OCI-LY3 (cell line): ENCODE measurements around the gene KDM2A.
"Not testable (repeated sequence)": the region's sequence is repeated elsewhere in the genome, so short reads cannot be mapped to it uniquely, and the experiment has no call there.

Experiments
- H2AFZ ChIP-seq: fragments of 200-600, 300-600 bp; shearing (Covaris generic); 2 replicates; pipeline ENCODE4 v1.6.0; 2014; ENCODE audit warnings: antibody characterized with exemption, low read depth, low read length
- H3K27ac ChIP-seq: fragments of 200-600, 300-600 bp; sonication (generic); 2 replicates; pipeline ENCODE4 v1.5.1; 2014; ENCODE audit warnings: mild to moderate bottlenecking, low read length, moderate library complexity, mixed read lengths
- H3K27me3 ChIP-seq: fragments of 200-600, 300-600 bp; sonication (generic); 2 replicates; pipeline ENCODE4 v1.6.1; 2014; ENCODE audit warnings: low read depth, low read length, mixed read lengths
- H3K36me3 ChIP-seq: fragments of 200-600, 300-600 bp; sonication (generic); replicated peaks from 2 replicates; pipeline ENCODE3; 2014; ENCODE audit warnings: low read depth, low read length, mixed read lengths
- H3K4me1 ChIP-seq: fragments of 300-600, 200-600 bp; sonication (generic); 2 replicates; pipeline ENCODE4 v1.6.1; 2014; ENCODE audit warnings: low read length, mixed read lengths
- H3K4me2 ChIP-seq: fragments of 200-600, 300-600 bp; sonication (generic); 2 replicates; pipeline ENCODE4 v1.6.1; 2014; ENCODE audit warnings: low read length, mixed read lengths
- H3K4me3 ChIP-seq: fragments of 300-600, 200-600 bp; sonication (generic); 2 replicates; pipeline ENCODE4 v1.5.1; 2014; ENCODE audit warnings: antibody characterized with exemption, mild to moderate bottlenecking, low read length, moderate library complexity
- H3K79me2 ChIP-seq: fragments of 300-600, 200-600 bp; shearing (Covaris generic); 2 replicates; pipeline ENCODE4 v1.6.1; 2014; ENCODE audit warnings: mild to moderate bottlenecking, low read length, mixed read lengths
- H3K9ac ChIP-seq: fragments of 300-600, 200-600 bp; shearing (Covaris generic); 2 replicates; pipeline ENCODE4 v1.6.0; 2014; ENCODE audit warnings: mild to moderate bottlenecking, low read length, moderate library complexity
- H3K9me3 ChIP-seq: fragments of 200-600, 300-600 bp; shearing (Covaris generic); 2 replicates; pipeline ENCODE4 v1.6.1; 2014; ENCODE audit warnings: low read length, mixed read lengths; ENCODE audit not compliant: insufficient read depth
- H4K20me1 ChIP-seq: fragments of 200-600, 300-600 bp; sonication (generic); 2 replicates; pipeline ENCODE4 v1.6.1; 2016; ENCODE audit warnings: low read length, mixed read lengths; ENCODE audit not compliant: insufficient read depth
- EZH2phosphoT487 ChIP-seq: fragments of 200-600 bp; shearing (Covaris generic); IDR thresholded peaks from 2 replicates; pipeline ENCODE4 v1.6.1; 2018; ENCODE audit warnings: antibody characterized with exemption, mixed run types, low read depth
- TF ChIP-seq, protein P1 (sequence below): fragments of 200-600, 300-600 bp; sonication (generic); IDR thresholded peaks from 2 replicates; pipeline ENCODE4 v1.5.1; 2014; ENCODE audit warnings: antibody characterized with exemption, low read length, low read depth

Gene KDM2A

GRCh38 chr11:67120881-67121710 lies 2.0 kb downstream of the KDM2A start:
- H4K20me1 ChIP-seq: peaks cover 43% of the 10 kb centered on the region
- peaks cover 31% of the 10 kb centered on the region for H3K4me1 ChIP-seq
- peaks cover 85% of the 10 kb centered on the region for H3K79me2 ChIP-seq
- H3K4me2 ChIP-seq: peak overlapping the region; percentile 81
- TF ChIP-seq, protein P1, sequence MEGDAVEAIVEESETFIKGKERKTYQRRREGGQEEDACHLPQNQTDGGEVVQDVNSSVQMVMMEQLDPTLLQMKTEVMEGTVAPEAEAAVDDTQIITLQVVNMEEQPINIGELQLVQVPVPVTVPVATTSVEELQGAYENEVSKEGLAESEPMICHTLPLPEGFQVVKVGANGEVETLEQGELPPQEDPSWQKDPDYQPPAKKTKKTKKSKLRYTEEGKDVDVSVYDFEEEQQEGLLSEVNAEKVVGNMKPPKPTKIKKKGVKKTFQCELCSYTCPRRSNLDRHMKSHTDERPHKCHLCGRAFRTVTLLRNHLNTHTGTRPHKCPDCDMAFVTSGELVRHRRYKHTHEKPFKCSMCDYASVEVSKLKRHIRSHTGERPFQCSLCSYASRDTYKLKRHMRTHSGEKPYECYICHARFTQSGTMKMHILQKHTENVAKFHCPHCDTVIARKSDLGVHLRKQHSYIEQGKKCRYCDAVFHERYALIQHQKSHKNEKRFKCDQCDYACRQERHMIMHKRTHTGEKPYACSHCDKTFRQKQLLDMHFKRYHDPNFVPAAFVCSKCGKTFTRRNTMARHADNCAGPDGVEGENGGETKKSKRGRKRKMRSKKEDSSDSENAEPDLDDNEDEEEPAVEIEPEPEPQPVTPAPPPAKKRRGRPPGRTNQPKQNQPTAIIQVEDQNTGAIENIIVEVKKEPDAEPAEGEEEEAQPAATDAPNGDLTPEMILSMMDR: no peak
- no peak for TF ChIP-seq EZH2phosphoT487
- peak overlapping the region; percentile 84 for H3K4me3 ChIP-seq
- peak overlapping the region; percentile 90 for H3K9ac ChIP-seq
- H3K9me3 ChIP-seq: no peaks in the 10 kb centered on the region
- no peak overlapping the region for H2AFZ ChIP-seq
- H3K27me3 ChIP-seq: no peaks in the 10 kb centered on the region
- H3K27ac ChIP-seq: peak overlapping the region; percentile 90
- peaks cover 29% of the 10 kb centered on the region for H3K36me3 ChIP-seq

- H3K27ac ChIP-seq, H3K4me3 ChIP-seq, H3K9ac ChIP-seq, H3K27me3 ChIP-seq, H3K9me3 ChIP-seq, H2AFZ ChIP-seq, H3K4me2 ChIP-seq: not testable (repeated sequence)
- Histone ChIP-seq H3K4me1 (peaks cover 15% of the 10 kb centered on the region), H3K79me2 (peaks cover 98% of the 10 kb centered on the region), H4K20me1 (peaks cover 69% of the 10 kb centered on the region), H3K36me3 (peaks cover 48% of the 10 kb centered on the region)
Measured at GRCh38 chr11:67123801-67124200, 4.7 kb downstream of the KDM2A start.

GRCh38 chr11:67126243-67126642 lies 7.2 kb downstream of the KDM2A start:
- not testable (repeated sequence) for H3K4me2 ChIP-seq, H3K9me3 ChIP-seq, H2AFZ ChIP-seq, H3K27me3 ChIP-seq, H3K4me3 ChIP-seq, H3K27ac ChIP-seq, H3K9ac ChIP-seq
- H3K36me3 ChIP-seq: peaks cover 53% of the 10 kb centered on the region
- H4K20me1 ChIP-seq: peaks cover 86% of the 10 kb centered on the region
- H3K79me2 ChIP-seq: peaks cover 99% of the 10 kb centered on the region
- H3K4me1 ChIP-seq: peaks cover 15% of the 10 kb centered on the region

DNA sequence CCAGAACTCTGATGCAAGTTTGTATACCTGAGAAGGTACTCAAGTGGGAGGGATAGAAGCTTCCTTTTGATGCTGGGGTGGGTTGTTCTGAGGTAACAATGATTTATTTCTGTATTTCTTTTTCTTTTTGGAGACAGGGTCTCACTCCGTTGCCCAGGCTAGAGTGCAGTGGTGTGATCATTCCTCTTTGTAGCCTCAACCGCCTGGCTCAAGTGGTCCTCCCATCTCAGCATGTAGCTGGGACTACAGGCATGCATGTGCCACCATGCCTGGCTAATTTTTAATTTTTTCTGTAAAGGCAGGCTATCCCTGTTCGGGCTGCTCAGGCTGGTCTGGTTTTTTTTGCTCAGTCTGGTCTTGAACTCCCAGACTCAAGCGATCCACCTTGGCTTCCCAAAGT lies 7.9 kb downstream of the KDM2A start:
- Histone ChIP-seq H3K4me1 (peaks cover 13% of the 10 kb centered on the region), H3K4me3 (no peak overlapping the region), H4K20me1 (peaks cover 86% of the 10 kb centered on the region), H3K79me2 (peaks cover 99% of the 10 kb centered on the region), H3K27me3 (no peaks in the 10 kb centered on the region), H3K4me2 (no peak overlapping the region), H3K36me3 (peaks cover 51% of the 10 kb centered on the region), H3K9me3 (no peaks in the 10 kb centered on the region), H3K9ac (no peak overlapping the region), H3K27ac (no peak overlapping the region), H2AFZ (no peak overlapping the region)
- TF ChIP-seq, protein P1: no peak
- TF ChIP-seq EZH2phosphoT487: no peak

GRCh38 chr11:67130861-67131260 lies 11.8 kb downstream of the KDM2A start:
- not testable (repeated sequence) for H3K9ac ChIP-seq, H3K27ac ChIP-seq, H3K9me3 ChIP-seq, H3K27me3 ChIP-seq, H3K4me2 ChIP-seq, H3K4me1 ChIP-seq, H3K4me3 ChIP-seq, H2AFZ ChIP-seq
- Histone ChIP-seq H3K36me3 (peaks cover 67% of the 10 kb centered on the region), H3K79me2 (peaks cover 99% of the 10 kb centered on the region), H4K20me1 (peaks cover 92% of the 10 kb centered on the region)
